HuH-7 (cell line): ENCODE measurements around the gene SDK1.

Experiments
- DNase-seq: peaks from one replicate; pipeline ENCODE4 v3.0.0; 2011; ENCODE audit warnings: low spot score

Gene SDK1

GRCh38 chr7:4139656-4140625, 838.9 kb downstream of the SDK1 start:
- no peak for DNase-seq

- no peak for DNase-seq
Observed at GRCh38 chr7:4140933-4141332, 839.9 kb downstream of the SDK1 start.

GRCh38 chr7:4143006-4143405, 842.0 kb downstream of the SDK1 start:
- DNase-seq, result no peak

- no peak for DNase-seq
Observed at GRCh38 chr7:4143511-4144171, 842.6 kb downstream of the SDK1 start.

GRCh38 chr7:4144172-4144701, 843.2 kb downstream of the SDK1 start:
- no peak for DNase-seq

GRCh38 chr7:4144811-4145510, 843.9 kb downstream of the SDK1 start:
- no peak for DNase-seq

GRCh38 chr7:4145576-4145975, 844.5 kb downstream of the SDK1 start:
- no peak for DNase-seq

- no peak for DNase-seq
Observed at GRCh38 chr7:4147926-4148620, 847.0 kb downstream of the SDK1 start.

- no peak for DNase-seq
Observed at GRCh38 chr7:4149236-4149635, 848.2 kb downstream of the SDK1 start.

GRCh38 chr7:4149645-4150044, 848.6 kb downstream of the SDK1 start:
- DNase-seq, result no peak

- DNase-seq, result no peak
Observed at GRCh38 chr7:4150731-4151130, 849.7 kb downstream of the SDK1 start.

GRCh38 chr7:4151524-4151923, 850.5 kb downstream of the SDK1 start:
- no peak for DNase-seq

GRCh38 chr7:4151926-4152549, 851.0 kb downstream of the SDK1 start:
- DNase-seq, result no peak

- no peak for DNase-seq
Observed at GRCh38 chr7:4154882-4155535, 854.0 kb downstream of the SDK1 start.

GRCh38 chr7:4156190-4156589, 855.1 kb downstream of the SDK1 start:
- DNase-seq, result no peak

- no peak for DNase-seq
Observed at GRCh38 chr7:4157651-4158050, 856.6 kb downstream of the SDK1 start.

- DNase-seq, result no peak
Observed at GRCh38 chr7:4158441-4159153, 857.5 kb downstream of the SDK1 start.

GRCh38 chr7:4159154-4159501, 858.1 kb downstream of the SDK1 start:
- DNase-seq, result no peak

GRCh38 chr7:4159761-4160554, 858.9 kb downstream of the SDK1 start:
- no peak for DNase-seq
